Adrenal gland (tissue), 5 donors: ENCODE data around the gene ACOX3.

Experiments
- POLR2A ChIP-seq, 2 donors: fragments of 450-650 bp; IDR thresholded peaks; one replicate each; pipeline ENCODE4 v1.6.1; 2017; ENCODE audit warnings: antibody characterized with exemption in 2 of 2, mild to moderate bottlenecking in 2 of 2, moderate library complexity in 1 of 2
- TF ChIP-seq, protein P1 (sequence below), 6 experiments: fragments of 450-650 bp in 4 of 6; fragments of 200-600 bp in 2 of 6; sonication (generic) in 1 of 6; IDR thresholded peaks; 1 replicate in 5 of 6; 2 replicates in 1 of 6; pipeline versions ENCODE4 v1.5.1 to v1.8.0; 2016 to 2021; ENCODE audit warnings: antibody characterized with exemption in 6 of 6, mild to moderate bottlenecking in 2 of 6, moderate library complexity in 1 of 6
- donor health status: DM: no; HTN: no; CAD: no.

GRCh38 chr4:8391972-8392371, 48.6 kb downstream of the ACOX3 start:
- TF ChIP-seq, protein P1, sequence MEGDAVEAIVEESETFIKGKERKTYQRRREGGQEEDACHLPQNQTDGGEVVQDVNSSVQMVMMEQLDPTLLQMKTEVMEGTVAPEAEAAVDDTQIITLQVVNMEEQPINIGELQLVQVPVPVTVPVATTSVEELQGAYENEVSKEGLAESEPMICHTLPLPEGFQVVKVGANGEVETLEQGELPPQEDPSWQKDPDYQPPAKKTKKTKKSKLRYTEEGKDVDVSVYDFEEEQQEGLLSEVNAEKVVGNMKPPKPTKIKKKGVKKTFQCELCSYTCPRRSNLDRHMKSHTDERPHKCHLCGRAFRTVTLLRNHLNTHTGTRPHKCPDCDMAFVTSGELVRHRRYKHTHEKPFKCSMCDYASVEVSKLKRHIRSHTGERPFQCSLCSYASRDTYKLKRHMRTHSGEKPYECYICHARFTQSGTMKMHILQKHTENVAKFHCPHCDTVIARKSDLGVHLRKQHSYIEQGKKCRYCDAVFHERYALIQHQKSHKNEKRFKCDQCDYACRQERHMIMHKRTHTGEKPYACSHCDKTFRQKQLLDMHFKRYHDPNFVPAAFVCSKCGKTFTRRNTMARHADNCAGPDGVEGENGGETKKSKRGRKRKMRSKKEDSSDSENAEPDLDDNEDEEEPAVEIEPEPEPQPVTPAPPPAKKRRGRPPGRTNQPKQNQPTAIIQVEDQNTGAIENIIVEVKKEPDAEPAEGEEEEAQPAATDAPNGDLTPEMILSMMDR (IDR thresholded peaks at IDR 0.05) = peak in 1 of 6 experiments; percentile 9
- no peak for TF ChIP-seq POLR2A (IDR thresholded peaks at IDR 0.05)
